ENCODE results near the gene RBM4. TPM values are rescaled to one million over a fixed set of nuclear protein-coding genes. Genes with fewer than 3 reads are reported as not detected.

RBM4 gene
- total RNA-seq, 1 donor from 2014 or later, result 200 TPM

- peak; percentile 40 for DNase-seq (ENCODE audit: low read depth)
These were observed 12.5 kb downstream of the RBM4 start for GRCh38 chr11:66651016-66651415.

- DNase-seq (ENCODE audit: low read depth), result no peak
These were observed 14.1 kb downstream of the RBM4 start for GRCh38 chr11:66652651-66653050.

GRCh38 chr11:66653123-66653522 is 14.6 kb downstream of the RBM4 start:
- peak; percentile 28 for DNase-seq (ENCODE audit: low read depth)

- no peak for DNase-seq (ENCODE audit: low read depth)
These were observed 21.3 kb downstream of the RBM4 start for GRCh38 chr11:66659763-66660162.

GRCh38 chr11:66663741-66664296 is 25.3 kb downstream of the RBM4 start:
- no peak for DNase-seq (ENCODE audit: low read depth)

GRCh38 chr11:66665369-66665768 is 26.9 kb downstream of the RBM4 start:
- DNase-seq (ENCODE audit: low read depth), result no peak

GRCh38 chr11:66670816-66671215 is 32.3 kb downstream of the RBM4 start:
- DNase-seq (ENCODE audit: low read depth), result no peak

- DNase-seq (ENCODE audit: low read depth), result no peak
These were observed 36.6 kb downstream of the RBM4 start for GRCh38 chr11:66674964-66675602.

- no peak for DNase-seq (ENCODE audit: low read depth)
These were observed 37.9 kb downstream of the RBM4 start for GRCh38 chr11:66676282-66676919.

- no peak for DNase-seq (ENCODE audit: low read depth)
These were observed 38.6 kb downstream of the RBM4 start for GRCh38 chr11:66676931-66677598.

GRCh38 chr11:66677599-66678375 is 39.3 kb downstream of the RBM4 start, which contains the start of gene RBM4B:
Gene RBM4B, minus strand, starts transcription at chr11:66677887. Its CDS starts 808 bp downstream, at chr11:66677079.
- DNase-seq (ENCODE audit: low read depth), result peak; percentile 81

GRCh38 chr11:66680966-66681645 is 42.6 kb downstream of the RBM4 start:
- DNase-seq (ENCODE audit: low read depth), result no peak

GRCh38 chr11:66683877-66684276 is 45.4 kb downstream of the RBM4 start:
- no peak for DNase-seq (ENCODE audit: low read depth)

GRCh38 chr11:66684635-66685034 is 46.1 kb downstream of the RBM4 start:
- DNase-seq (ENCODE audit: low read depth), result no peak

GRCh38 chr11:66685276-66686099 is 47.0 kb downstream of the RBM4 start:
- DNase-seq (ENCODE audit: low read depth), result no peak

- no peak for DNase-seq (ENCODE audit: low read depth)
These were observed 47.7 kb downstream of the RBM4 start for GRCh38 chr11:66686100-66686785.

- DNase-seq (ENCODE audit: low read depth), result no peak
These were observed 48.6 kb downstream of the RBM4 start for GRCh38 chr11:66686801-66687750.

- DNase-seq (ENCODE audit: low read depth), result no peak
These were observed 49.4 kb downstream of the RBM4 start for GRCh38 chr11:66687831-66688281.

Measured in renal cortical epithelial cell (primary cell).